ENCODE data around the gene ASPHD2.
"Not testable (repeated sequence)": the region's sequence is repeated elsewhere in the genome, so short reads cannot be mapped to it uniquely, and the experiment has no call there.

Gene ASPHD2

DNA sequence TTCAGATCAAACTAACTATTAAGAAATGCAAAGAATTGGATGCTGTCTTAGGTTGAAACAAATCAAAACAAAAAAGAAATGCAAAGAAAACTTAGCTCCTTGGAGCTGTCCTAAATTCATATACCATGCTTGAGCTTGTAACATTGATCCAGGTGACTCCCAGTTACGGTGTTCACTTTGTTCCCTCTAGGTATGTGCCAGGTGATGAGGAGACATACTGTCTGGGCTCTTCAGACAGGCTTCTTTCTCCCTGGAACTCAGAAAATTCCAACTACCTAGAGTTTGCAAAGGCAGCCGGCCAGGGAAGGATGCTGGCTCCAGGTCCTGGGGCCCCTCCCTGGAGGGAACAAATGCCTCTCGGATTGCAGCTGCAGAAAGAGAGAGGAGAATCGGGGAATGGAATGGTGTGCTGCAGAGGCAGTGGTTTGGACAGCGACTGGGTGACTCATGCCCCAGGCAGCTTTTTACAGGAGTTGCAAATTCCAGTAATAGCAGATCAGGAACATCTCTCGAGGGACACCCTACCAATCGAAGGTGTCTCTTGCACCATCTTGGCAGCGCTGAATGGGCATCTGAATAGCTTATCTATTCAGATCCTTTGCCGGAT, 12.3 kb upstream of the ASPHD2 start:
- DNase-seq = no peak

DNA sequence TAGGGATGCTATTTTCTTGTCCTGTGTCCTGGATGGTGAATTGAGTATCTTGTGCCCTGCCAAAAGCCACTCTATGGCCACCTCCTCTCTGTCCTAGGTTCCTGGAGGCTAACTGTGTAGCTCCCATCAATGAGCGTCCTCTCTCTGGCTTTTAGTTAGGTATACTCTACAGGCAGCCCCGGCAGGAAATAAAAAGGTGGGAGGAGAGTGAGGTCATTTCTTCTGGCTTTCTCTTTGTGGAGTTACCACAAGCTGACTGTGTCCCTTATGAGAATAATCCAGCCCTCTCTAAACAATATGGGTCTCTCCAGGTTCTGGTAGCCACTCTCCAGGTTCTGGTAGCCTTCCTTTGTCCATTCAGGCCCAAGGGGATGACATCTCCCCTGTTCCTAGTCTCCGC, 11.7 kb upstream of the ASPHD2 start:
- no peak for DNase-seq

DNA sequence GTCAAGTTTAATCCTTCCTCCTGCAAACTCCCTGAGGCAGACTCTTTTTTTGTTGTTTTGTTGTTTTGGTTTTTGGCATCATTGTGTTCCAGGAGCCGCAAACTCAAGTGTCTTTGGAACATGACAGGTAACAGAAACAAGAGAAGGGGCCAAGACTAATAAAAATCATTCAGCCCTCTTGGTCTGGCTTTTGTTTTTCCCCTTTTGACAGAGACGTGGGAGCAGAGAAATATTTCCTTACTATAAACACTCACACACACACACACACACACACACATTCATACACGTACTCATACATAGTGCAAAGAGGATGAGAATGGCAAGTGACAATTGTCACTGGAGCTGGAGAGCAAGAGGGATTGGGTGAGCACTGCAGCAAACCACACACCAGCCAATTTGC, 10.4 kb upstream of the ASPHD2 start:
- DNase-seq = no peak

DNA sequence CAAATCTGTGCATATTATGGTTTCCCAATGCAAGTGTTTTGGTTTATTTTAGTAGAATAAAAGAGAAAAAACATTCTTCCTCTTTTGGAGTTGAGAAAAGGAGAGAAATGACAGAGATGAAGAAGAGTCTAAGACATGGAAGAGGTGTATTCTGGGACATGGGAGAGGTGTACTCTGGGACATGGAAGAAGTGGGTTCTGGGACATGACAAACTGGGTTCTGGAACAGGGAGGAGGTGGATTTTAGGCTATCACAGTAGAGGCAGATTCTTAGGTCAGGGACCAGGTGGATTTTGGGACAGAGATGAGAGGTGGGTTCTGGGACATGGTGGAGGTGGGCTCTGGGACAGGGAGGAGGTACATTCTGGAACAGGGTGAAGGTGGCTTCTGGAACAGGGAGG, 2.1 kb upstream of the ASPHD2 start:
- no peak for DNase-seq

DNA sequence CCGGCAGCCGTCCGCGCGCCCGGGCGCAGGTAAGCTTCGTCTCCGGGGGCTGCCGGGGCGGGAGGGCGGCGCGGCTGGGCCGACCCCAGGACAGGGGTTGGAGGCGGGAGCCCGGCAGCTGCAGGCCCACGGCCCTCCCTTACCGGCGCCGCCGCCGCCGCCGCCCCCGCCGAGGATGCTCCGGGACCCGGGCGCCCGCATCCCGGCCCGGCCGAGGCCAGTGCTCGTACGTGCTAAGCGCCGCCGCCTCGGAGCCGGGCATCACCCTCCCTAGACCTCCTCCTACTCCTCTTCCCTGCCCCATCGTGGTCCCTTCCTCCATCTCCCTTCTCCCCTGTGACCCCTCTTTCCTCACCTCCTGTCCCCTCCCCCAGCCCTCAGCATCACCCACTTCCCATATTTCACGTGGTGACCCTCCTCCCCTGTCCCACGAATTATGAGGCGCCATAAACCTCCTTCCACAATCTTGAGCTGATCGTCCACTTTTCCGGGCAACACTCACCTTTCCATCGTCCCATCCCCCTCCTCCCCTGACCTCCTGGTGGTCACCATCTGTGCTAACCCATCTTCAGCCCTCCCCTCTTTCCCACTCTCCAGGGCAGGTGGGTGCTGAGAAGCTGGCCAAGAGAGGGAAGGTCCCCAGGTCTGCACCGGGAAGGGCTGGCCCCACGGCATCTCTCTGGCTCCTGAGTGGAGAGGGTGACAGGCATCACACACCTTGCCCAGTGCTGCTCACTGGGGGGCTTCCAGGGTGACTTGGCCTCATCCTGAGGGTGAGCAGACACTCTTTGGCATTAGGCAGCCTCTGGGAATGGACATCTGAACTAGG, 612 bp downstream of the ASPHD2 start:
- no peak for DNase-seq

DNA sequence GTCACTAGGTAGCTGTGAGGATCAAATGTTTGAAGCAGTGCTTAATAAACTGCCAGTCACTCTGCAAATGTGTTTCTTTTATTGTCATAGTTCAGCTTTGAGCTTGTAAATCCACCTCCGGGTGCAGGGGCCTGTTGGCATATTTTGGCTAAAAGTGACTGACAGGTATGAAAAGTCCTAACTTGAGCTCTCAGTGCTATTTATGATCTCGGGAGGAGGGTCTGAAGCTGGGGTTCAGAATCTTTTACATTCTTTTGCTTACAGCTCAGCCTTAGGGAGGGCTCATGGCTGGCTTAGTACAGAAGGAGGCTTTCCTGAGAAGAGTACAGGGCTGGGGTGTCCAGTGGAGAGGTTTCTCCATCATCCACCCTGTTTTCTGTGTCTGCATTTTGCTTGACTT, 1.5 kb downstream of the ASPHD2 start:
- no peak for DNase-seq

DNA sequence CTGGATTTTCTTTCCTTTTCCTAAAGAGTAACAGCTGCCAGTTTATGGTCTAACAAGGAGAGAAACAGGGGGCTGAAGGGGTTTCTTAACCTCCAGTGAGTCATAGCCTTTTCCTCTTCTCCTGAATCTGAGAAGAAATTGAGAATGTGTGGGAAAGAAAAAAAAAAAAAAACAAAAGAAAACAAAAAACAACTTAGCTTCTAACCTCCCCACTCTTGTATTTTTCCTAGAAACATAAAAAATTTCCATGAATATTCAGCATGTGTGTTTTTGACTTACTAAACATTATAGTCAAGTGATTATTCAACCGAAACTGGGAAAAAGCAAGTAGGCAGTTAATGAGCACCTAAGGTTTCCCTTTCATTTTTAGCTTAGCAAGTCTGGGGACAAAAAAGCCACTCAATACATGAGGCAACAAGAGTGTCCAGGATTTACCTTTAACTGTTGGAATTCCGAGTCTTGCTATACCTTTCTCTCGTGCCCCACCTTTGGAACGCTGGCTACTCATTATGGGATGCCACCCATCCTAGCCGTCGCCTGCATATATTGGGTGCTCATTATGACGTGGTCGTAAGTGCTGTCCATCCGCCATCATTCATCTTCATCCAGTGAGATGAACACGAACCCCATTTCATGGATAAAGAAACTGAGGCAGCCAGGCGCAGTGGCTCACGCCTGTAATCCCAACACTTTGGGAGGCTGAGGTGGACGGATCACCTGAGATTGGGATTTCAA, 2.4 kb downstream of the ASPHD2 start:
- no peak for DNase-seq

DNA sequence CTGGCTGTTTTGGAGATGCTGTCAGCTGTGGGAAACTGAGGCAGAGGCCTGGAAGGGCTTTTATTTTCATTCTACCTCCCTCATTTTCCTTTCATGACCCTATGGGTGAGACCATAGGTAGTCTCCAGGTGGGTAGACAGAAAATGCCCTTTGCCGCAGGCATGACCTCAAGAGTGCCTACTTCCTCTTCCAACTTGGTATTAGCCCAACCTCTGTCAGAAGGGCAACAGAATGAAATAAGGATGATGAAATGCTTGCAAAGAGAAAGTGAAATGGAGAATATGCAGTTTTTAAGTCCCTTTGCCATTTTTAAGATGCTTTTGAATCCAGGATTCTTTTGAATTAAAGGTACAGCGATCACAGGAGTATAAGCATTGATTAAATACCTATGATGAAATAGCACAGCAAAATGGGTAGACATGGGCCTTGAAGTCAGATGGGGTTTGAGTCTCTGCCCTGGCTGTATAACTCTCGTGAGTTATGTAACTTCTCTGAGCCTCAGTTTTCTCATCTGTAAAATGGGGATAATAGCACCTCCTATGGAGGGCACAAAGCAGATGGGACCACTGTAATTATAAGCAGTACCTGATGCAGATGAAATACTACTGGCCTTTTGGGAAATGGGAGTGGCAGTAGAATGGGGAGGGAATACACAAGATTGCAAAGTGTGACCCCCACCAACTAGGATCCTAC, 3.7 kb downstream of the ASPHD2 start:
- DNase-seq = peak; percentile 46

DNA sequence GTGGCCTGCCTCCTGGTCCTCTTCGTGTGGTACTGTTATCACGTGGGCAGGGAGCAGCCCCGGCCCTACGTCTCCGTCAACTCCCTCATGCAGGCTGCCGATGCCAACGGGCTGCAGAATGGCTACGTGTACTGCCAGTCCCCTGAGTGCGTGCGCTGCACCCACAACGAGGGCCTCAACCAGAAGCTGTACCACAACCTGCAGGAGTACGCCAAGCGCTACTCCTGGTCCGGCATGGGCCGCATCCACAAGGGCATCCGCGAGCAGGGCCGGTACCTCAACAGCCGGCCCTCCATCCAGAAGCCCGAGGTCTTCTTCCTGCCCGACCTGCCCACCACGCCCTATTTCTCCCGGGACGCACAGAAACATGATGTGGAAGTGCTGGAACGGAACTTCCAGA, 4.7 kb downstream of the ASPHD2 start:
- no peak for DNase-seq

DNA sequence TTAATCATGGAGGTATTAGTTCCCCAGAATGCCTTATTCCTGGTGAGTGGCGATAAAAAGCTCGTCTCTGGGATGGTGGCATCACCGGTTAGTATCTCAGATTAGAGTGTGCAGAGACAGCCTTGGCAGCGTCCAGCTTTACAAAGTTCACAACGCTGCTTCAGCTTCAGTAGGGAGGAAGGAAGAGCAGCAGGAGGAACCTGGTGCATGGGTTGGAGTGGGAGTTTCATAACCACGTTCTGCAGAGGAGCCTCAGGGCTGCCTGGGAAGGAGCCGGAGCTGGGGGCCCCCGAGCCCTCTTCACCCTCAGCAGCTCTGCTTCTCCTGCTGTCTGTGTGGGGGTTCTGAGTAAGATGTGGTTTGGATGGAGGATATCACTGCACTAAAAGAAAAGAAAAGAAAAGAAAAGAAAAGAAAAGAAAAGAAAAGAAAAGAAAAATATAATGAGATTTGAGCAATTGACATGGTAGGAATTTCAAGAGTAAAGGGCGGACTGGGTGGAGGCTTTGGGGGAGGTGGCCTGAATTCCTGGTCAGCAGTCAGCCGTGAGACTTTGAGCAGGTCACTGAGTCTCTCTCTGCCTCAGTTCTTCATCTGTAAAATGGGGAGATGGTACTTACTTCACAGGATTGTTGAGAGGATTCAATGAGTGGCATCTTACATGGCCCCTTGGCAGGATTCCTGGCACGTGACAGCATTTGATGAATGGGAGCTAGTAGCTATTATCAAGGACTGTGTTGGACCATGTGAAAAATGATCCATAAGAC, 6.5 kb downstream of the ASPHD2 start:
- no peak for DNase-seq

DNA sequence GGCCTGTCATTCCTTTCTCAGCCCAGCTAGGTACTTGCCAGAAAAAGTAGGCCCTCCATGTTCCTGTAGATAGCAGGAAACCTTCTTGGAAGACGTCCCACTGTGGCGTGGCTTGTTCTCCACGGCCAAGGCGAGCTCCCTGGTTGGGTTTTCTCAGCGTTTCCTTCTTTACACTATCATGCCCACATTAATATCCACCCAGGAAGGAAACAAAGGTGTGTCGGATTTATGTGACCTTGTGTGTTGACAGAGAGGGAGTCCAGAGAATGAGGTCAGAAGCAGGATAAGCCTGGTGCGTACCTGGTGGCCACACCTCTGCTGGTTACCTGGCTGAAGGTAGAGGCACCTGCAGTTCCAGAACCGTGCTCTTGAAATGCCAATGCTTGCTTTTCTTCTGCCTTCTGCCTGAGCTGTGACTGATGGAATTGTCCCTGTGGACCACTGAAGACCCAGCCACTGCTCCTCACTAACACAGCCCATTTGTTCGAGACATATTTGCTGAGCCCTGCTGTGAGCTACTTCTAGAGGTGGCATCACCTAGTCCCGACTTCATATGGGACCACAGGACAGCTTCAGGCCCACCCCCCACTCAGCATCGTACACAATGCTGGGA, 7.9 kb downstream of the ASPHD2 start:
- DNase-seq = no peak

DNA sequence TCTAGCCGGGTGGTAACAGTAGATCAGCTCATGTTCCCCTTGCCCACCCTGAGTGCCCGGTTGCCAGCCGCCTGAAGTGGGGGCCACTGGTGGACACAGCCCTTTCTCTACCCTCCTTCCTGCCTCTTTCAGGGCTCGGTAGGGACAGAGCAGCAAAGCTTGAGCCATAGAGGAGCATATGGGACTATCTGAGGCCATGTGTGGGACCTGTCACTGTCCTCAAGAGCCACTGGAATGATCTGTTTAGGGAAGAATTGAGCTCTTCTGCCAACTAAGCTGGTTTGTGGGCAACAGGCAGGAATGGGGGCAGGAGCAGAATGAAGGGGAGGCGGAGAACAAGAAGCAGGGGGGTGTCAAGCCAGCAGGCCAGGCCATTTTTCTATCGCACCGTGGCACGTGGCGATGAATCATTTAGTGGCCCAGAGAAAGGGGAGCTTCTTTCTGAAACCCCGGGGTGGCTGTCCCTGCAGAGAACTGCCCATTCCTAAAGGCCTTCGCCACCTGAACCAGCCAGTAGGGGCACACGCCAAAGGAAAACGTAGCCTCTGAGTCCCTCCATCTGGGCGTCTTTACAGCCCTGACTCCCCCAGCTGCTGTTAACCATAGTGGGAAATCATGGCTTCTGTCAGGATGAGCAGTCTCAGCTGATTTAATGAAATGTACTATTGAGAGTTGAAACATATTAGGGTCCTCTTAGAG, 8.8 kb downstream of the ASPHD2 start:
- no peak for DNase-seq

DNA sequence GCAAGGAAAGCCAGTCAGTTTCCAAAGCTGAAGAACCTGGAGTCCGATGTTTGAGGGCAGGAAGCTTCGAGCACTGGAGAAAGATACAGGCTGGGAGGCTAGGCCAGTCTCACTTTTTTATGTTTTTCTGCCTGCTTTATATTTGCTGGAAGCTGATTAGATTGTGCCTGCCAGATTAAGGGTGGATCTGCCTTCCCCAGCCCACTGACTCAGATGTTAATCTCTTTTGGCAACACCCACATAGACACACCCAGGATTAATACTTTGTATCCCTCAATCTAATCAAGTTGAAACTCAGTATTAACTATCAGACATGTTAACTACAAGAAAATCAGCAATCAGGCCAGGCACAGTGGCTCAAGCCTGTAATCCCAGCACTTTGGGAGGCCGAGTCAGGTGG, 9.7 kb downstream of the ASPHD2 start:
- not testable (repeated sequence) for DNase-seq

DNA sequence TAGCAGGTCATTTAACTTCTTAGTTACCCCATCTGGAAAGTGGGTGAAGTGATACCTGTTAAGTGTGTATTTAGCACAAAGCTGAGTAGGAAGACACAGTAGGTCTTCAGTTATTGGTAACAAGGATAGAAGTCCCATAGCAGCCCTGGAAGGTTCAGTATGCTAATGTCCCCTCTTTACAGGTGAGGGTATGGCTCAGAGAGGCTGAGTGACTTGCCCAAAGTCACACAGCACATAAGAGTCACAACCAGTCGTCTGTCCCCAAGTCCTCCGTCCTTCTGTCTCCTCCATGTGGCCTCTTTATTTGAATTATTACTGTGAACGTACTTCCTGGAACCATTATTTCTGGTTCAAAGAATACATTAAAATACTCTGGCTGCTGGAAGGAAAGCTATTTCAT, 10.5 kb downstream of the ASPHD2 start:
- DNase-seq = no peak

DNA sequence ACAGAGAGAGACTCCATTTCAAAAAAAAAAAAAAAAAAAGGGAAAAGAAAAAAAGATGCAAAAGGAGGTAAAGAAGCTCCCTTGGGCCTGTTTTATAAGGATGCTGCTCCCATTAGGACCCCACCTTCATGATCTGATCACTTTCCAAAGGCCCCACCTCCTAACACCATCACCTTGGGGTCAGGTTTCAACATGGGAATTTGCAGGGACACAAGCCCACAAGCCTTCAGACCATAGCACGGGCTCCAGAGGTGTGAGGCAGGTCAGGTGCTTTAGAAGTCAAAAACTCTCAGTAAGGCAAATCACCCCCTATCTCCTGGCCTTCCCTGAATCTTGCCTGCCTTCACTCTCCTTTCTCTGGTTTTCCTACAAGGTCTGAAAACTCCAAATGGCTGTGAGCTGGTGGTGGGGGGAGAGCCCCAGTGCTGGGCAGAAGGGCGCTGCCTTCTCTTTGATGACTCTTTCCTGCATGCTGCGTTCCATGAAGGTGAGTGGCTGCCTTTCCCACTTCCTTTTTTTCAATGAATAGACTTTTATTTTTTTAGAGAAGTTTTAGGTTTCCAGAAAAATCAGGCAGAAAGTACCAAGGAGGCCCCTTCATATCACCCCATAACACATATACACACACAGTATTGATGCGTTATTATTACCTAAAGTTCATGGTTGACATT, 13.2 kb downstream of the ASPHD2 start:
- DNase-seq = no peak

DNA sequence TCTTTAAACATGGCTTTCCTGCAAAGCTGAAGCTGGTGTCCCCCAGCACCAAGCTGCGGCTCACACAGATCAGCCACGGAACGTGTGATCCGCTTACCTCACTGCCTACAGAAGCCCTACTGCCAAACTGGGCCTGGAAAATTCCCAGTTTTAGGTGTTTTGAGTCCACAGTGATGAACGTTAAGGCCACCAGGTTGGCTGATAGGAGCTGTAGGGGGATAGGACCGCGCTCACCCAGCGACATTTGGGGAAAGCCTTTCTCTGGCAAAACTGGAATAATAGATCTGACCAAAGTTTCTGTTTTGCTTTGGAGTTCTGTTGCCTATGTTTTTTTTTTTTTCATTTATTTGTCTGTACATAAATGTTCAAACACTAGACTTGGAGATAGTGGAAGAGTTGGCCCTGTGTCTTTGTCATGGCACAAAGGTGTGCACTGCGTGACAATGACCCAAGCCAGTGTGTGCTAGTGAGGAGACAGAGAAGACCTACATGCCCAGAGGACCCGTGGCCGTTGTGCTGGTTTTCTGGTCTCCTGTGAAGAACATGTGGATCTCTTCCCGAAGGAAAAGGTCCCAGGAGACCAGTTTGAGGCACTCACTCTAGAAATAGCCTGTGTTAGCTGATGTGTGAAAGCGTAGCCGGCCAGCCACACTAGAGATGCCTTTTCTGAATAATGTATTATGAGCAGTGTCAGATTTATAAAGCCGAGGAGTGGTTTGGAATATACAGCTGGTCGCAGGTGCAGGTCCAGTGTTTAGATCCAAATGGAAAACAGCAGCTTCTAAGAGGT, 15.0 kb downstream of the ASPHD2 start:
- no peak for DNase-seq

DNA sequence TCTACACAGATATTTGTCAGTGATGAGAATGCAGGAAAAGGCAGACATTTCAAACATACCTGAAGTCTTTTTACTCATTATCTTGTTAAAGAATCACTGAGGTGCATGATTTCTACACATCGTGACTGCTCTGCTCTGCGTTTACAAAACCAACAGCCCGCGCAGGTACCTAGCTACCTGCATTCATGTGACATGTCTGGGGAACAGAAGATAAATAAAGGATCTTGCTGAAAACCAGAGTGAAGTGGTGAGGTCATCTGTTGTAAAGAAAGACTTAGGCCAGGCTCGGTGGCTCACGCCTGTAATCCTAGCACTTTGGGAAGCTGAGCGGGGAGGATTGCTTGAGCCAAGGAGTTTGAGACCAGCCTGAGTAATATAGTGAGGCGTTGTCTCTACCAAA, 15.7 kb downstream of the ASPHD2 start:
- no peak for DNase-seq

DNA sequence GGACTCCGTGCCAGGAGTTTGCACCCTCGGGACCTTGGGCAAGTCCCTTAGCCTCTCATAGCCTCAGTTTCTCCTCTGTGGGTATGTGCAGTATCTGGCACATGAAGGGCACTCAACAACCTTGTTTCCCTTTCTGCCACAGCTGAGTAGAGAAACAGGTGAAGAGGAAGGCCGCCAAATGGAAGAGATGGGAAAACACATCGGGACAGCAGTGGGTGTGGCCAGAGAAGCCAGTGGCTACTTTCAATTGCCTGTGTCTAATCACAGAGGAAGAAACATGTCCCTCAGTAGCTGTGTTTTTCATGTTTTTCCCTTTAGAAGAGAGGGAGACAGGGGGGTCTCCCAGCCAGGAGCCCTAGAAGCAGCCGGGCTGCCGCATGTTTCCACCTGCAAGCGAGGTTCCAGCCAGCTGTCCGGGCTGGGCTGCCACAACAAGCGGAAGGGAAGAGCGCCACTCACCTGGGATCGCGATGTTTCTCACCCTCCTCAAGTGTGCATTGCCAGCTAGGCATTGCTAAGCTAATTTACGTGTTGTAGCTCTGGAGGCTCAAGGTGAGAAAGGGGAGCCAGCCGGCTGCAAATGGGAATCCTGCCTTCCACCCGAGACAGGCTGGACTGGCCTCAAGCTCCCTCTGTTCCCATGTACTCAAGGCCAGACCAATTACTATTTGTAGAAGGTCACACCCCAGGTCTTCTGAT, 16.7 kb downstream of the ASPHD2 start:
- no peak for DNase-seq

DNA sequence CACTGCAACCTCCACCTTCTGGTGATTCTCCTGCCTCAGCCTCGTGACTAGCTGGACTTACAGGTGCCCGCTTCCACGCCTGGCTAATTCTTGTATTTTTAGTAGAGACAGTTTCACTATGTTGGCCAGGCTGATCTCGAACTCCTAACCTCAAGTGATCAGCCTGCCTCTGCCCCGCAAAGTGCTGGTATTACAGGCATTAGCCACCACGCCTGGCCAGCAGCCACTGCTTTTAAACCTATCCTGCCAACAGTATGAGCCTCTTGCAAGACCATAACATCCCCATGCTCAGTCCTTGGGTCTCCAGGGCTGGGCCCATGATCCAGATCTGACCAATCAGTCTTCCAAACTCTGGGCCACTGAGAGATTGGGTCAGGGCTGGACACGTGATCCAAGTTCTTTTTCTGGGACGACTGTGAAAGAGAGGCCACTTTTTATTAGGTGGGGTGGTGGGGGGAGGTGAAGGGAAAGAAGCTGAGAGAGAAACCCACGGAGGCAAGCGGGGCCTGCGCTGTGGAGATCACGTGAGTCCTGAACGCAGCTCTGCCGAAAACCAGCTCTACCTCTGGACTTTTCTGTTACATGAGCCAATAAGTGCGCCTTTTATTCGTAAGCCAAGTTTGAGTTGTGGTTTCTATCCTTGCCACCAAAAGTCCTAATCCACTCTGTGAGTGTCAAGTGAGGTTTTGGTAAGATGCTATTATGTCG, 17.9 kb downstream of the ASPHD2 start:
- DNase-seq = no peak

Data from SIG-M5 (cell line).